Neural progenitor cell (in vitro differentiated cells): ENCODE results near the gene CD151. TPM values are rescaled to one million over a fixed set of nuclear protein-coding genes. Genes with fewer than 3 reads are reported as not detected.

Experiments
- DNase-seq: peaks from one replicate; pipeline ENCODE4 v3.0.0-alpha.2; 2016; ENCODE audit warnings: low spot score
- H2AFZ ChIP-seq: fragments of 200-600 bp; sonication (generic); replicated peaks from 2 replicates; pipeline ENCODE4 v1.6.1; 2016; ENCODE audit warnings: antibody characterized with exemption
- H3F3A ChIP-seq: fragments of 200-600 bp; sonication (generic); 2 replicates; pipeline ENCODE4 v1.6.1; 2016; ENCODE audit warnings: antibody characterized with exemption, low read depth
- H3K27ac ChIP-seq: fragments of 200-600 bp; sonication (generic); 2 replicates; pipeline ENCODE4 v1.5.1; 2016; ENCODE audit warnings: mild to moderate bottlenecking
- H3K27me3 ChIP-seq: fragments of 200-600 bp; sonication (generic); 2 replicates; pipeline ENCODE4 v1.6.1; 2016; ENCODE audit warnings: mild to moderate bottlenecking, moderate library complexity
- H3K36me3 ChIP-seq: fragments of 200-600 bp; sonication (generic); 2 replicates; pipeline ENCODE4 v1.5.1; 2016
- H3K4me1 ChIP-seq: fragments of 200-600 bp; sonication (generic); 2 replicates; pipeline ENCODE4 v1.6.1; 2016; ENCODE audit warnings: mixed run types
- H3K4me2 ChIP-seq: fragments of 200-600 bp; sonication (generic); 2 replicates; pipeline ENCODE4 v1.6.1; 2016
- H3K4me3 ChIP-seq: fragments of 200-600 bp; sonication (generic); 2 replicates; pipeline ENCODE4 v1.5.1; 2016
- H3K79me2 ChIP-seq: fragments of 200-600 bp; sonication (generic); 2 replicates; pipeline ENCODE4 v1.6.1; 2016; ENCODE audit warnings: low read depth
- H3K9ac ChIP-seq: fragments of 200-600 bp; sonication (generic); 2 replicates; pipeline ENCODE4 v1.6.1; 2016
- H3K9me3 ChIP-seq: fragments of 200-600 bp; sonication (generic); 2 replicates; pipeline ENCODE4 v1.5.1; 2016; ENCODE audit warnings: low read depth
- H4K20me1 ChIP-seq: fragments of 200-600 bp; sonication (generic); 2 replicates; pipeline ENCODE4 v1.6.1; 2016; ENCODE audit warnings: low read depth
- H3K27ac Mint-ChIP-seq: 3 replicates; pipeline ENCODE4 v1.8.0; 2021; ENCODE audit warnings: mixed read lengths
- H3K27me3 Mint-ChIP-seq: 2 replicates; pipeline ENCODE4 v1.8.0; 2022; ENCODE audit warnings: low read depth, mild to moderate bottlenecking, inconsistent platforms, moderate library complexity, mixed read lengths; ENCODE audit not compliant: insufficient read depth
- H3K36me3 Mint-ChIP-seq: 3 replicates; pipeline ENCODE4 v1.8.0; 2021; ENCODE audit warnings: mixed read lengths
- H3K4me1 Mint-ChIP-seq: 3 replicates; pipeline ENCODE4 v1.8.0; 2021; ENCODE audit warnings: mixed read lengths
- H3K4me3 Mint-ChIP-seq: 3 replicates; pipeline ENCODE4 v1.8.0; 2021; ENCODE audit warnings: mild to moderate bottlenecking, moderate library complexity, mixed read lengths
- H3K9me3 Mint-ChIP-seq: 3 replicates; pipeline ENCODE4 v1.8.0; 2020; ENCODE audit warnings: mixed read lengths
- EZH2 ChIP-seq: fragments of 200-600 bp; sonication (generic); IDR thresholded peaks from 2 replicates; pipeline ENCODE4 v1.6.1; 2017; ENCODE audit warnings: antibody characterized with exemption, mild to moderate bottlenecking, moderate library complexity
- EZH2phosphoT487 ChIP-seq: fragments of 200-600 bp; sonication (generic); IDR thresholded peaks from 2 replicates; pipeline ENCODE4 v1.6.1; 2017; ENCODE audit warnings: antibody characterized with exemption
- total RNA-seq: library from RNA; depleted of rRNA; stranded (reverse); fragments of >200 nt; gene quantifications from 2 replicates; pipeline ENCODE4 v1.2.3, GENCODE V29; 2015; ENCODE audit warnings: low replicate concordance
- TF ChIP-seq, protein P1 (sequence below): fragments of 200-600 bp; sonication (generic); IDR thresholded peaks from 2 replicates; pipeline ENCODE4 v1.5.1; 2017; ENCODE audit warnings: antibody characterized with exemption, mild to moderate bottlenecking

The CD151 gene
- total RNA-seq, 1 donor from 2014 or later: 37.4 TPM

GRCh38 chr11:789943-790342 lies 42.8 kb upstream of the CD151 start, which contains the start of gene CEND1:
TSS of gene CEND1 (minus strand) at chr11:790090. CDS start at chr11:788576, 1,514 bp downstream.
- Histone ChIP-seq H3K4me2 (peak within 1 kb of the TSS; percentile 54), H3K9ac (no peak within 1 kb of the TSS), H3K4me3 (peak within 1 kb of the TSS; percentile 19), H2AFZ (no peak within 1 kb of the TSS), H4K20me1 (peaks cover 32% of the 10 kb centered on the region), H3K79me2 (no peaks in the 10 kb centered on the region), H3K27me3 (no peaks in the 10 kb centered on the region), H3K36me3 (no peaks in the 10 kb centered on the region), H3F3A (peaks cover 26% of the 10 kb centered on the region), H3K9me3 (no peaks in the 10 kb centered on the region), H3K27ac (no peak within 1 kb of the TSS), H3K4me1 (peaks cover 20% of the 10 kb centered on the region)
- Mint-ChIP-seq H3K9me3 (no peaks in the 10 kb centered on the region), H3K36me3 (peaks cover 2% of the 10 kb centered on the region), H3K4me3 (peak within 1 kb of the TSS; percentile 65), H3K27me3 (peaks cover 8% of the 10 kb centered on the region), H3K4me1 (peaks cover 6% of the 10 kb centered on the region), H3K27ac (no peak within 1 kb of the TSS)
- peak; percentile 79 for DNase-seq
- no peak for TF ChIP-seq EZH2phosphoT487

DNA sequence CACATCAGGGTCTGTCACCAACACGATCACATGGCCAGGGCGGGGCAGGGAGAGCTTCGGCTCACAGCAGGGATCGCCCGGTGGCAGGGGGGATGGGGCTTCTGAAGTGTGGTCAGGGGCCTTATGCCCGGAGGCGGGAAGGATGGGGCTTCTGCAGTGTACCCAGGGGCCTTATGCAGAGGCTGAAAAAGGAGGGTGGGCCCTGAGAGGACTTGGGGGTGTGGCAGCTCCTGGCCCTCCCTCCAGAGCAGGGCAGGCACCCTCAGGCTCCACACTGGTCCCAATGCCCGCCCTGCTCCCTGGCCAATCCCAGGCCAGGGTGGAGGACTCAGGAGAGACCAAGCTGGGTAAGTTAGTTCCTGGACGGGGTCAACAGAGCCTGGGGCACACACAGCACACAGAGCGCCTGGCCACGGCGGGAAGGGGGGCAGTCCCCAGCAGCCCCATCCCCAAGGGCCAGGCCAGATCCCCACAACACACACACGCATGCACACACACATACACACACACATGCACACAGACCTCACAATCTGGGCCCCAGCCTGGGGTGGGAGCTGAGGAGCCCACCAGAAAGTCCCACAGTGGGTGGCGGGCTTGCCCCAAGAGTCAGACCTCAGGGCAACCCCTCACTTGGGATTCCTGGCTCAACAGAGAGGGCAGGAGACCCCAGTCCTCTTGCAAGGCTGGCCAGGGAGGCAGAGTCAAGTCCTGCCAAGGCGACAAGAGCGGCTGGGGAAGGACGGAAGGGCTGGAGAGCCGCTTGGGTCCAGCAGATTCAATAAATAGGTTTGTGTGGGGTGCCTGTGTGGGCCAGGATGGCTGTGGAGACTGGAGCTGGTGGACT lies 41.8 kb upstream of the CD151 start:
- H3K36me3 ChIP-seq: no peaks in the 10 kb centered on the region
- H3K9ac ChIP-seq: no peak overlapping the region
- peaks cover 26% of the 10 kb centered on the region for H3F3A ChIP-seq
- peaks cover 23% of the 10 kb centered on the region for H3K4me1 ChIP-seq
- peaks cover 8% of the 10 kb centered on the region for H3K4me1 Mint-ChIP-seq
- H3K4me3 ChIP-seq: no peak overlapping the region
- H4K20me1 ChIP-seq: peaks cover 39% of the 10 kb centered on the region
- TF ChIP-seq, protein P1, sequence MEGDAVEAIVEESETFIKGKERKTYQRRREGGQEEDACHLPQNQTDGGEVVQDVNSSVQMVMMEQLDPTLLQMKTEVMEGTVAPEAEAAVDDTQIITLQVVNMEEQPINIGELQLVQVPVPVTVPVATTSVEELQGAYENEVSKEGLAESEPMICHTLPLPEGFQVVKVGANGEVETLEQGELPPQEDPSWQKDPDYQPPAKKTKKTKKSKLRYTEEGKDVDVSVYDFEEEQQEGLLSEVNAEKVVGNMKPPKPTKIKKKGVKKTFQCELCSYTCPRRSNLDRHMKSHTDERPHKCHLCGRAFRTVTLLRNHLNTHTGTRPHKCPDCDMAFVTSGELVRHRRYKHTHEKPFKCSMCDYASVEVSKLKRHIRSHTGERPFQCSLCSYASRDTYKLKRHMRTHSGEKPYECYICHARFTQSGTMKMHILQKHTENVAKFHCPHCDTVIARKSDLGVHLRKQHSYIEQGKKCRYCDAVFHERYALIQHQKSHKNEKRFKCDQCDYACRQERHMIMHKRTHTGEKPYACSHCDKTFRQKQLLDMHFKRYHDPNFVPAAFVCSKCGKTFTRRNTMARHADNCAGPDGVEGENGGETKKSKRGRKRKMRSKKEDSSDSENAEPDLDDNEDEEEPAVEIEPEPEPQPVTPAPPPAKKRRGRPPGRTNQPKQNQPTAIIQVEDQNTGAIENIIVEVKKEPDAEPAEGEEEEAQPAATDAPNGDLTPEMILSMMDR: no peak
- TF ChIP-seq EZH2phosphoT487 (no peak), EZH2 (no peak)
- H3K4me3 Mint-ChIP-seq: peak overlapping the region; percentile 21
- H3K9me3 Mint-ChIP-seq: no peaks in the 10 kb centered on the region
- H3K79me2 ChIP-seq: peaks cover 3% of the 10 kb centered on the region
- H2AFZ ChIP-seq: no peak overlapping the region
- H3K27ac ChIP-seq: no peak overlapping the region
- peak; percentile 63 for DNase-seq
- H3K9me3 ChIP-seq: no peaks in the 10 kb centered on the region
- peaks cover 2% of the 10 kb centered on the region for H3K36me3 Mint-ChIP-seq
- H3K27me3 ChIP-seq: no peaks in the 10 kb centered on the region
- no peak overlapping the region for H3K27ac Mint-ChIP-seq
- H3K4me2 ChIP-seq: peak overlapping the region; percentile 54
- peaks cover 3% of the 10 kb centered on the region for H3K27me3 Mint-ChIP-seq

GRCh38 chr11:791658-792534 lies 40.9 kb upstream of the CD151 start:
- Histone ChIP-seq H3K36me3 (no peaks in the 10 kb centered on the region), H3K4me3 (no peak overlapping the region), H3K9me3 (no peaks in the 10 kb centered on the region), H3K79me2 (peaks cover 12% of the 10 kb centered on the region), H4K20me1 (peaks cover 48% of the 10 kb centered on the region), H3K27me3 (no peaks in the 10 kb centered on the region), H3K4me1 (peaks cover 32% of the 10 kb centered on the region), H3K27ac (no peak overlapping the region), H3K4me2 (no peak overlapping the region), H2AFZ (no peak overlapping the region), H3F3A (peaks cover 26% of the 10 kb centered on the region), H3K9ac (no peak overlapping the region)
- TF ChIP-seq, protein P1: no peak
- TF ChIP-seq EZH2 (no peak), EZH2phosphoT487 (no peak)
- H3K27me3 Mint-ChIP-seq: peaks cover 6% of the 10 kb centered on the region
- no peaks in the 10 kb centered on the region for H3K9me3 Mint-ChIP-seq
- H3K27ac Mint-ChIP-seq: no peak overlapping the region
- H3K36me3 Mint-ChIP-seq: peaks cover 2% of the 10 kb centered on the region
- DNase-seq: no peak
- no peak overlapping the region for H3K4me3 Mint-ChIP-seq
- peaks cover 16% of the 10 kb centered on the region for H3K4me1 Mint-ChIP-seq
